IPS DF 4.7 (cell line): Measurements from ENCODE around the gene HOPX.
"Not testable (repeated sequence)": the region's sequence is repeated elsewhere in the genome, so short reads cannot be mapped to it uniquely, and the experiment has no call there.

ENCODE experiments used
- DNase-seq: peaks from one replicate; pipeline ENCODE4 v3.0.0-alpha.2; 2013; ENCODE audit warnings: low spot score; ENCODE audit errors: extremely low read depth

HOPX gene

DNA sequence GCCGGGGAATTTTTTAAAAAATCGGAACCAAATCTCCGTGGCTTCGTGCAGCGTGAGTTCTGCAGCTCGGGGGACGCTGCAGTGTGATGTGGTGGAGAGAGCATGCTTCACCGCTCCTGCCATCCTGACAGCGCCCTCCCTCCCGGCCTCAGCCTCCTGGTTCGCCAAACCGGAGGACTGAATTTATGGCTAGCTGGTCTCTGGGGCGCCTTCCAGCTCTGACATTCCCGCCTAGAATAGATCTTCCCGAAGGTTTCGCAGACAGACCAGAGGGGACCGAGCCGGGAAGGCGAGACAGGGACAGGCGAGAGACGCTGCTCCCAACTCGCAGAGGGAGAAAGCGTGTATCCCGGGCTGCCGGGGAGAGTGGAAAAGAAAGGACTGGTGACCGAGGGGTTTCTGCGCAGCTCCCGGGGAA is 25.9 kb downstream of the HOPX start:
- DNase-seq = no peak

DNA sequence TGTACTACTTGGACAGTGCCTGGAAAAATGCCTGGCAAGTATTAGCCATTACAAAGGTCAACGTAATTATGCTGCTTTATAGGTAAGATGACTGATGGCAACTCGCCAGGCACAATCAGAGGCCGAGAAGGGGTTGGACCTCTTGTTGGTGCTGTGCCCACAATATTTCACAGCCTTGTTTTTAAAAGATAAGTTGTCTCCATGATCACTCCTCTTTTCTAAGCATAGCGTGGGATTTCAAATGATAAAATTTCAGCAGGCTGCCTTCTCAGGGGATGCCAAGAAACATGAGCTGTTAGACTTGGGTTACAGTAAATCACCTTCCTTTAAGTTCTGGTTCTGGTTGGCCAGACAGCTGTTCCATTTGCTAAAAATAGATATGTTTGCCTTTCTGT is 26.9 kb downstream of the HOPX start:
- DNase-seq = no peak

DNA sequence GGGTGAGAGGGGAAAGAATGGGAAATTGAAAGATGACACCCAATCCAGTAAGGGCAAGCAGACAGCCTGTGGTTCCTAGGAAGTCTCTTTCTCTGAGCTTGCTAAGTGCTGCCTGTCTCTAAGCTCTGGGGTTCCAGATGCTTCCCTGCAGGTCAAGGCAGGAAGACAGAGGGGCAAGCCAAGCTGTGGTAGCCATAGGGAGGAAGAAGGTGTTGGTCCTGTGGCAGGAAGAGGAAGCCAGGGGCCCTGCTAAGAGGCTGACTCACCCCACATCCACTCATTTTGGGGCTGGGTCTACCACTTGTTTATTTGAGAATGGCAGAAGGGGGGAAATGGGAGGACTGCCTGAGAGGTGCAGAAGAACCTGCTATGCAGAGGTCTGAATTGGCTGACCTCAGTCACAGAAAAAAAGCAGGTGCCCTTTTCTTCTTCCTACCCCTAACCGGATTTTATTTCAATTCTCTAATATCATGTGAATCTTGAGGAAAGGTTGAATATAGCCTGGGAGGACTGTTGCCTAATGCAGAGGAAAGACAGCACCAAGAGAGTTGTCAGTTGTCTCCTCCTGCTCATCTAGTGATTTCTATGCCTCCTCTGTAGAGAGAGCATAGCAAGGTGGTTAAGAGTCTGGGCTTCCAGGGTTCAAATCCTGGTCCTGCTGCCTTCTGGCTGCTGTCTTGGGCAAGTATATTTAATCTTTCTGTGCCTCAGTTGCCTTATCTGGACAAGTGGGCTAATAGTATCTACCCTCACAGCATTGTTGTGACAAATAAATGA is 27.4 kb downstream of the HOPX start:
- no peak for DNase-seq

DNA sequence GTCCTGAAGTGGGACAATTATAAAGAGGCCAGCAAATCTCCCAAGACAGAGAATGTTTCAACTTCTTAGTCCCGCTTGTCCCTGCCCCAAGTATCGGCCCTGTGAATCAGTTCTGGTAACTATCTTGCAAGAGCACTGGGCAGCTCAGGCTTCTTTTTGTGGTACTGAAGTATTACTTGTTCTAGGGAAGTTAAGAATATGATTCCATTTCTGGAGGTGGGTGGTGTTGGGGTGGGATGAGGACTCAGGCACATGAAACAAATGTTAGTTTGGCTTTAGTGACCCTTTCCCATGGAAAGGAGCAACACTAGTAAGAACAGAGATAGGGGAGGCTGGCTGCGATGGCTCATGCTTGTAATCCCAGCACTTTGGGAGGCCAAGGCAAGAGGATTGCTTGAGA is 28.9 kb downstream of the HOPX start:
- DNase-seq = no peak

DNA sequence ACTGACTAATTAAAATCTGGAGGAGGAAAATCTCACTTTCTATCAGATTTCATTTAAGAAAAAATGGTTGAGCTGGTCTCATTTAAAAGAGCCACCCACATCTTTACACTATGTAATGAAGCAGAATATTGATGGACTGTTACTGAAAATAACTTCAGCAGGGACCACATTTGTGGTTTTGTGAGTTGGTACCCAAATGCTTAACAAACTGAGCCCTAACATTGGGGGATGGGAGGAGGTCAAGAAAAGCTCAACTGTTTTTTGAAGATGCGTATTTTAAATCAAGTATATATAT is 30.1 kb downstream of the HOPX start:
- no peak for DNase-seq

DNA sequence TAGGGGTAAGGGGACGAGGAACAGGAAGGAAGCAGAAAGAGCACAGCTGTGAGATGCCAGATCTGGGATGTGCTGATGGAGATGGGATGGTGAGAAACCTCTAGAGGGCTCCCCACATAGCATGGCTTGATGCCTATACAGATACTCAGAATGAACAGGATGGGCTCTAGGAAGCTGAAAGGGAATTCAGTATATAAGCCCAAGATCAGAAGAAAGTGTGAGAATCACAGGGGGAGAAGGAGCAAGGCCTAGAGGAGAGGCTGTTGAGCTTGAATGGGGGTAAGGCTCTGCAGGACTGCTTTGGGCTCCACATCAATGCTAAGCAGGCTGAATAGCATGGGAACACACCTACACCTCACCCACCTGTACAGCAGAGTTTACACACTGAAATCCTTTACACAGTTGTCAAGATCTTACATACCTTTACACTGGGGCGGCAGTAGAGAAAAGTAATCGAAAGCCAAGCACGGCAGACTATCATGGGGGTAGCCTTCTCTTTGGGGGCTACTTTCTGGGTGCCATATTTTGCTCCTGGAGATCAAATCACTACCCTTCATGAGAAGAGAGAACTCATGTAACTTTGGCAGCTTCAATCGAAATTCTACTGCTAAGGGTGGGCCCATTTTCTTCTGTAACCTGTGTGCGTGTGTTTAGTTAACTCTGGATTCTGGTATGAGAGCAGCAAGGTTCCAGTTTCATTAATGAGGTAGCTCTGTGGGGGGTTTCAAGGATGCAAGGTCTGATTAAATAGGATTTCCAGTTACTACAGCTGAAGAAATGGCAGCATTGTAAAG is 30.6 kb downstream of the HOPX start:
- no peak for DNase-seq

DNA sequence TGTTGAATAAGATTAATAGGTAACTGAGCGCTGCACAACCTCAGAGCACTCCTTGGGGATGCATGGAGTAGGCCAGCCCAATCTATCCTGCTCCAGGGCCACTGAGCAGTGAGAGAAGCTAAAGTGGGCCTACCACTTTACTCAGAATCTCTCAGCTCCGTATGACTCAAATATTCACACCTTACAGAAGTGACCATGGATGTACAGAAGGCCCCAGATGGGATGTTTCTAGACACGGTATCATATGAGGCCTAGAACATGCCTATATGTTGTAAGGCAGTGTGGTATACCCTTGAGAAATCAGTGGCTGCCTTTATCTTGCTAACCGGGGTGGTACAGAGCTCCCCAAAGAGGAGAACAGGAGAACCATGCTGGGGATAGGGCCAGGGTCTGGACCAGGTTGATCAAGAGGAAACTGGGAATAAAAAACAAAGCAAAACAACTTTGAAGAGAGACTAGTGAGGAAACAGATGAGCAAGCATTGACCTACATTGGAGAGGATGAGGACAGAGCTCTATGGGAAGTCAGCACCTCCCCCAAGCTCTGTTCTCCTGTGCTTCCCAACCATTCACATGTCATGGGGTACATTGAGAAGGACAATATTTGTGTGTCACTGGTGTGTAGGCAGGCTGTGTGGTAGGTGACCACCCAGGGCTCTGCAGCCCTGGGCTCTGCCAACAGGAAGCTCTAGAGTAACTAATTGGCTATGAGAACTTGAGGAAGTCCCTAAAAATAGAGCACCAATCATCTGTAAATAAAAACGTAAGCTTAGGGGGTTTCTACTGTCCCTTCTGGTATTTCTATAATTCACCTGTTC is 31.4 kb downstream of the HOPX start:
- no peak for DNase-seq

DNA sequence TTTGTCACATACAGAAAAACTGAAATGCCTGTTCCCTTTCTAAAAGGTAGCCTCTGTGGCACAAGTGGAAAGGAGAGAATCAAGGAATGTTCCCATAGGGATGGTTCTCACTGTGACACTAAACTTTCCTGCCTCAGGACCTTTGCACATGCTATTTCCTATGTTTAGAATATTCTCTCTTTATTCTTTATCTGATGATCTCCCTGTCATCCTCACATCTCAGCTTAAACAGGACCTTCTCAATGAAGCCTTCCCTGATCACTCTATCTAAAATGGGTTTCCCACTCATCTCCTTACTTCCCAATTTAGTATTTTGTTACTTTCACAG is 32.3 kb downstream of the HOPX start:
- no peak for DNase-seq

DNA sequence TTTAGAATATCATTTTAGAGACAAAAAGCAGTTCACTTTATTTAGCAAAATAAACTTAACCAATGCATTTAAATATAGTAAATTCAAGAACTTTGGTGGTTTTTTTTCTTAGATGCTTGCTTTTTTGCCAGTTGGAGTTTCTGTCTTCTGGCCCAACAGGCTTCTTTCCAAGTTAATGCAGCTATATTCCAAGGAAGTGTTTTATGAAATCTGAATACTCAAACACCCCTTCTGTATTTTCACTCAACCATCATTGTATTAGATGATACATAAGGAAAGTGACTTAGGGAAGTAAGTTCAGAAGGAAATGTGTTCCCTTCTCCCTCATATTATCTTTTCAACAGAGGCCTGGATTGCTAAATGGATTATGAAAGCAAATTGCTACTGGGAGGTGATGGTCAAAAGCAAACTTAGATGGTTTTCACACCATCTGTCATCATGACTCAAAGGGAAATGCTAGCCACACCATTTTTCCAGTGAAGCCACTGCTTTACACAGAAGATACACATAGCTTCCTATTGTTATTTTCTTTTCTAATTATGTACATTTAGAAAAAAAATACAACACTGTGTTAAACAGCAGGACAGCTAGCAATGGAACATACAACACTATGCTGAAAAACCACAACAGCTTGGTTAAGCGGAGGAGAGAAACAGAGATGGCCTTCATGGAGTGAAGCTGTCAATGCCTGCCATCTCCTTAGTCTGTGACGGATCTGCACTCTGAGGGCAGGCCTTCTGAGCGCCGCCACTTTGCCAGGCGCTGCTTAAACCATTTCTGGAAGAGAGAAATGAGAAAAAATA is 32.9 kb downstream of the HOPX start:
- DNase-seq = no peak

DNA sequence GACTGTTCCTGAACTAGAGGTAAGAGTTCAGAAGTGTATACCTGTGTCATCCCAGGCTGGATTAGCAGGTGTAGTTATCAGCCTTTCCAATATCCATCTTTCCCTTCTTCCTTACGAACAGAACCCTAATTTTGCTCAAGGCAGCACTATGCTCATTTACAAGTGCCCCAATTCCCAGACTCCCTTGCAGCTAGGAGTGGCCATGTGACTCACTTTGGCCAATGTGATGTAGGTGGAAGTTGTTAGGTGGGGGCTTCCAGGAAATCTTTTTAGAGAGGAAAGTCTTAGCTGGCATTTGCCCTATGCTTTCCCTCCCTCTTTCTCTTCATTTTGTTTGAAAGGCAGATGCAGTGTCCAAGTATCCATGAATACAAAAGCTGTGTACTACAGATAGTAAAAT is 34.8 kb downstream of the HOPX start:
- no peak for DNase-seq

DNA sequence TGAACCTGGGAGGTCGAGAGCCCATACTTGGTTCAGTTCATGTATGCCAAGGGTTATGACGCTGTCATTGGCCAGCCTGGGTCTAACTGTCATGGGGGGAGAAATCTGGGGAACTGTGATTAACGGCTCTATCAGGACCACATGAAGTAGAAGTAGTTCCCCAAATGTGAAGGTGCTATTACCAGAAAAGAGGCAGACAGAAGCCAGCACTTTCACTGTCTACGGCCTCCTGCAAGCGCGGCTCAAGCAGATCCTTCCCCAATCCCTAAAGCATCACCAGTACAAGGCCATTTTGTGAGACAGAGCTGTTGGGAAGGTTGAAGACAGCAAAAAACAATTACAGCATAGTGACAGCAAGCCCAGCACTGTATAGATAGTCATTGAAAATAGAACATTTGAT is 37.5 kb downstream of the HOPX start:
- DNase-seq = no peak

DNA sequence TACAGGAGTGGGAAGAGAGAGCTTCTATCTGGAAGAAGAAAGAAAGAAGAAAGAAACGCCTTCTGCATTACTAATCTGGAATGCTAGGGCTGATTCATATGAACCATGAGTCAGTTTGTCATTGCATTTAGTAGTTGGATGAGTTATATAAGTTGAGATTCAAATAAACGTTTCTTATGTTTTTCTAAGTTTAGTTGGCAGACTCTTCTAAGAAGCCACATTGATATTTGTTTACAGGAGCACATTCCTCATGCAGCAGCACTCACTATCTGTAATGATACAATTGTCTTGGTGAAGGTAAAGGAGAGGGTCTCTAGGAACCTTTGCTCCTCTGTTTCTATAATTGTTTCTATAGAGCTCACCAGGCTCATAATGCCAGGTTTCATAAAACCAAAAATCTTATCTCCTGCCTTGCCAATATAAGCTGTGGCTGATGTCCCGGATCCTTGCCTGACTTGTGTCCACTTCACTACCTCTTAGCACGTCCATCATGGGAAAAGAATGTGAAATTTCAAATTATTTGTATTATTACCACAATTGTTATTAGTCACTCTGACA is 39.5 kb downstream of the HOPX start:
- DNase-seq = no peak

DNA sequence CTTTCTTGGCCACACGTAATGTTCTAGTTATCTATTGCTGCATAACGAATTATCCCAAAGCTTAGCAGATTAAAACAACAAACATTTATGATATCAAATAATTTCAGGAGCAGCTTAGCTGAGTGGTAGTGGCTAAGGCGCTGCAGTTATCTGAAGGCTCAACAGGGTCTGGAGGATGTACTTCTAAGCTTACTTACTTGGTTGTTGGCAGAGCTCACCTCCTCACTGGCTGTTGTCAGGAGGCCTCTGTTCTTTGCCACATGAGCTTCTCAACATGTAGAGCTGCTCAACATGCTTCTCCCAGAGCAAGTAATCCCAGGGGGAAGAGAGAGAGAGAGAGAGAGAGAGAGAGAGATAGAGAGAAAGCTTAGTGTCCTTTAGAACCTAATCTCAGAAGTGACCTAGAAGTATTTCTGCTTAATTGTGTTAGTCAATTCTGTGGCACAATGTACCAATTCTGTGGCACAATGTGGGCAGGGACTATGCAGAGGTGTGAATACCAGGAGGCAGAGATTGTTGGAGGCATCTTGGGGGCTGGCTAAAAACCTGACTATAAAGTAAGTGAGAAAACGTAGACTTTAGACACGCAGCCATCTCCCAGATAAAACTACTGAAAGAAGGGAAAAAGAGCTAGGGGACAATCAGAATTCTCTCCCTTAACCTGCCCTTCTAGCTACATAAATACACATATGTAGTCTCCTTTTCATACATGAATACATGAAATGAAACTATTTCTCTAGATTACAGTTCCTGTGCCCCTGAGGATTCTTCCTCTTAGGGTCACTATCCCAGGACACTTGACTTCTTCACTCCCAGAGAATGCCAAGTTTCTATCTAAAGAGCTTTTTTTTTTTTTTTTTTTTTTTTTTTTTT is 40.2 kb downstream of the HOPX start:
- DNase-seq = no peak

DNA sequence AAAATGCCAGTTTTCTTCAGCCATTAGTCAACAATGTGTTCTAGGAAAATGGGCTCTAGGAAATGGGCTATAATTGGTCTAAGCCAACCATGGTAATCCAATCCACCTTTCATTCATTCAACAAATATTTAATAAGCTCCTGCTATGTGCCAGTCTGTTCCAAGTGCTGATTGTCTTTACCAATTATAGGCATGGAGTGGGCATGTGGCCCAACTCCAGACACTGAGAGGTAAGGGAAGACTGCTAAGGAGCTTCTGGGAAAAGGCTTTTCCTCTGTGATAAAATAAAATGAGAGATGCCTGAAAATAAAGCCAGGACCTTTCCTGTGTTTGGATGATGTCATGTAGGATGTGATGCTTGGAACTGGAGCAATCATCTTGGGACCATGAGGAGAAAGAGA is 43.3 kb downstream of the HOPX start:
- DNase-seq = no peak

DNA sequence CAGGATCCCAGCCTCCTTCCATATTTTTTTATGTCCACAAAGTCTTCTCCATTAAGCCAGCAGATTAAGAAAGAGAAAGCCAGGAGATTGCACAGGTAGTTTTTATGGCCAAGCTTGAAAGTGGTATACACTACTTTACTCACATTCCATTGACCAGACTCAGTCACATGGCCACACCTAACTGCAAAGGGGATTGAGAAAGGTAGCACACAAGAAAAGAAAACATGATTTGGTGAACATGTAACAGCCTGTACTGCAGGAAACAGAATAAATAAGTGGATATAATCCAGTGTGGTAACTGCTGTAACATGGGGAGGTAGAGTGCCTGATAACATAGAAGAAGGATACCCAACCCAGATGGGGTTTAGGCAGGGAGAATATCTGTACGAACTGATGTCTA is 43.9 kb downstream of the HOPX start:
- DNase-seq = no peak

DNA sequence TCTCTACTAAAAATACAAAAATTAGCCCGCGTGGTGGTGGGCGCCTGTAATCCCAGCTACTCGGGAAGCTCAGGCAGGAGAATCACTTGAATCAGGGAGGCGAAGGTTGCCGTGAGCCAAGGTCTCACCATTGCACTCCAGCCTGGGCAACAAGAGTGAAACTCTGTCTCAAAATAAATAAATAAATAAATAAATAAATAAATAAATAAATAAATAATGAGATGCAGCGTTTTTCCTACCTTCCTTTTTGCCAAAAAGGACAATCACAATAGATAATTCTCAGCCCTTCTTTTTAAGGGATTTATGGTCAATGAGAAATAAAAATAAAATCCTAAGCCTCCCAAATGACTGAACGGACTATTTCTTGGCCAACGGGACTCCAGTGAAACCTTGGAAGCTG is 46.1 kb downstream of the HOPX start:
- DNase-seq = not testable (repeated sequence)

DNA sequence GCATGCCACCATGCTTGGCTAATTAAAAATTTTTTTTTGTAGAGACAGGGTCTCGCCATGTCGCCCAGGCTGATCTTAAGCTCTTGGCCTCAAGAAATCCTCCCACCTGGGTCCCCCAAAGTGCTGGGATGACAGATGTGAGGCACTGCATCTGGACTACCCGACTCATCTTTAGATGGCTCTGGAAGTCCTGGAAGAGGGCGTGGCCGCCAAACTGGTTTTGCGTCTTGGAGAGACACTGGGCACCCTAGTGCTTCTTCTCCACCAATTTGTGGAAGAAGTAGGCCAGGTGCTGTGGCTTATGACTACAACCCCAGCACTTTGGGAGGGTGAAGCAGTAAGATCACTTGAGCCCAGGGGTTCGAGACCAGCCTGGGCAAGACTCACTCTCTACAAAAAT is 47.6 kb downstream of the HOPX start:
- no peak for DNase-seq

DNA sequence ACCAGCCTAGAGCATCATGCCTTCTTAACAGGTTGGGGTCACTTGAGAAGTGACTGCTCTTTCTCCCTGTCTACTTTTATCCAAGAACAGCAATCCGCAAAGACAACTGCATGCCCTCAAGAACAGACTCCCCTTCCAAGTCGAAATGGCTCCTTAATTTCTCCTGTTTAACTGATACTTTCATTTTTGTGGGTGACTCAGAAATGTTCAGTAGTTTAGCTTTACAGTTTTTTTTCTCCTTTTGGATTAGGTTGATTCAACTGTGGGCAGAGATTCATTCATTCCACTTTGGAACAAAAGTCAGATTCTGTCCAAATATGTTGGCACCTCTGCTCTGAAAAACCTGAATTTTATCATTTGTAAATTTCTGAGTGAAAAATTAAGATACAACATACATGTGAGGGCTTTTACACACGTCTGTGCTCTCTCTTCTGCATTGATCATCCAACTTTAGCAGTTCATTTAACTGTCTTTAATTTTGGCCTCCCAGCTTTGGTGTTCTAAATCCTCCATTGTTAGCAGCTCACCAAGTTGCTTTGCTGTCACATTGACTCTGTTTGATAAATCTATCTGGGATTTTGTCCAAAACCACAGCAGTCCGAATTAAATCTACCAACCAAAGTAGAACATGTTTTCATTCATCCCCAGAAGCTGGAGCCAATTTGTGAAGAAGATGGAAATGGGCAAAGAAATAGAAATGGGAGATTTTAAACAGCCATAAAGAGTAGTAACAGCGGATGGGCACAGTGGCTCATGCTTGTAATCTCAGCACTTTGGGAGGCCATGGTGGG is 50.0 kb downstream of the HOPX start:
- no peak for DNase-seq

DNA sequence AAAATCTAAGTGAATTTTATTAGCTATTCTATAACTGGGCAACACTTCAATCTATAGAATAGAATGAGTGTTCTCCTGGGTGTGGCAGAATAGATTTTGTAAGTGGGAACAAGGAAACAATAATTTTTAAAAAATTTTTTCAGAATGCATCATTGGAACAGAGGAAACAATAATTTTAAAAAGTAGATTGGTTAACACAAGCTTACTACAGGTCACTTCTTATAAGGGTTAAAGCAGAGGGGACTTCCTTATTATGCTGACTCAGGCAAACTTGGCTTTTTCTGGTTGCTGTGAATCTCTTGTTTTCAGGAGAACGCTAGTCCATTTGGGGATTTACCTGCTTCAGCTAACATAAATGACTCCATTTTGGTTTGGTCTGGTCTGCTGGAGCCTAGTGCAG is 52.5 kb downstream of the HOPX start:
- no peak for DNase-seq

DNA sequence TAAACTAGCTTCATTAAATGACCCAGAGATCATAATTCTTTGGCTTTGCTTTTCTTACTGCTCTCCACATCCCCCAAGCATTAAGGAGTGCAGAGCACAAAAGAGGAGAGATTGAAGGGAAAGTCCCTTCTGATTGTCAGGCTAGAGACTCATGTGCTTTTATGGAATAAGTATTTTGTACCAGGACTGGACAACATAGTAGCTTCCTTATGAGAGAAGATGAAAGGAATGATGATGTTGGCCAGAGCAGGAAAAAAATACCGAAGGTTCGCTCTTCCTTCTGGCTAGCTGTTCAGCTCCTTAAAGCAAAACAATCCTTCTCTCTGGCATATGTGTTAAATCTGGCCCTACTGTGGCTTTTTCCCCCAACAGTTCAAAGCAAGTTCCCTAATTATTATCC is 53.1 kb downstream of the HOPX start:
- DNase-seq = no peak
